Epithelial cell of proximal tubule (primary cell): ENCODE data around the gene DNAH2. TPM values are rescaled to one million over a fixed set of nuclear protein-coding genes. Genes with fewer than 3 reads are reported as not detected.

ENCODE experiments used
- DNase-seq: peaks from one replicate; pipeline ENCODE4 v3.0.0-alpha.2; 2011; ENCODE audit warnings: low read depth
- H3K4me3 ChIP-seq: 2 replicates; pipeline ENCODE4 v1.5.1; 2011; ENCODE audit warnings: low read depth, mild to moderate bottlenecking, low read length
- total RNA-seq: library from RNA; depleted of rRNA; stranded (reverse); fragments of >200 nt; gene quantifications from 2 replicates; pipeline ENCODE4 v1.2.3, GENCODE V29; 2015
- TF ChIP-seq, protein P1 (sequence below): conservative IDR thresholded peaks from 2 replicates; pipeline ENCODE4 v1.5.1; 2012; ENCODE audit warnings: low read depth, mild to moderate bottlenecking, low read length

Gene DNAH2
- total RNA-seq, 1 donor from 2014 or later = not detected

GRCh38 chr17:7707858-7708750 is 9.4 kb upstream of the DNAH2 start:
- DNase-seq = no peak
- TF ChIP-seq, protein P1, sequence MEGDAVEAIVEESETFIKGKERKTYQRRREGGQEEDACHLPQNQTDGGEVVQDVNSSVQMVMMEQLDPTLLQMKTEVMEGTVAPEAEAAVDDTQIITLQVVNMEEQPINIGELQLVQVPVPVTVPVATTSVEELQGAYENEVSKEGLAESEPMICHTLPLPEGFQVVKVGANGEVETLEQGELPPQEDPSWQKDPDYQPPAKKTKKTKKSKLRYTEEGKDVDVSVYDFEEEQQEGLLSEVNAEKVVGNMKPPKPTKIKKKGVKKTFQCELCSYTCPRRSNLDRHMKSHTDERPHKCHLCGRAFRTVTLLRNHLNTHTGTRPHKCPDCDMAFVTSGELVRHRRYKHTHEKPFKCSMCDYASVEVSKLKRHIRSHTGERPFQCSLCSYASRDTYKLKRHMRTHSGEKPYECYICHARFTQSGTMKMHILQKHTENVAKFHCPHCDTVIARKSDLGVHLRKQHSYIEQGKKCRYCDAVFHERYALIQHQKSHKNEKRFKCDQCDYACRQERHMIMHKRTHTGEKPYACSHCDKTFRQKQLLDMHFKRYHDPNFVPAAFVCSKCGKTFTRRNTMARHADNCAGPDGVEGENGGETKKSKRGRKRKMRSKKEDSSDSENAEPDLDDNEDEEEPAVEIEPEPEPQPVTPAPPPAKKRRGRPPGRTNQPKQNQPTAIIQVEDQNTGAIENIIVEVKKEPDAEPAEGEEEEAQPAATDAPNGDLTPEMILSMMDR = no peak
- H3K4me3 ChIP-seq = no peak overlapping the region

GRCh38 chr17:7709031-7709430 is 8.5 kb upstream of the DNAH2 start:
- H3K4me3 ChIP-seq = no peak overlapping the region
- DNase-seq = no peak
- TF ChIP-seq, protein P1 = no peak

- H3K4me3 ChIP-seq = no peak overlapping the region
- TF ChIP-seq, protein P1 = no peak
- DNase-seq = no peak
Measured at GRCh38 chr17:7710301-7710700, 7.2 kb upstream of the DNAH2 start.

DNA sequence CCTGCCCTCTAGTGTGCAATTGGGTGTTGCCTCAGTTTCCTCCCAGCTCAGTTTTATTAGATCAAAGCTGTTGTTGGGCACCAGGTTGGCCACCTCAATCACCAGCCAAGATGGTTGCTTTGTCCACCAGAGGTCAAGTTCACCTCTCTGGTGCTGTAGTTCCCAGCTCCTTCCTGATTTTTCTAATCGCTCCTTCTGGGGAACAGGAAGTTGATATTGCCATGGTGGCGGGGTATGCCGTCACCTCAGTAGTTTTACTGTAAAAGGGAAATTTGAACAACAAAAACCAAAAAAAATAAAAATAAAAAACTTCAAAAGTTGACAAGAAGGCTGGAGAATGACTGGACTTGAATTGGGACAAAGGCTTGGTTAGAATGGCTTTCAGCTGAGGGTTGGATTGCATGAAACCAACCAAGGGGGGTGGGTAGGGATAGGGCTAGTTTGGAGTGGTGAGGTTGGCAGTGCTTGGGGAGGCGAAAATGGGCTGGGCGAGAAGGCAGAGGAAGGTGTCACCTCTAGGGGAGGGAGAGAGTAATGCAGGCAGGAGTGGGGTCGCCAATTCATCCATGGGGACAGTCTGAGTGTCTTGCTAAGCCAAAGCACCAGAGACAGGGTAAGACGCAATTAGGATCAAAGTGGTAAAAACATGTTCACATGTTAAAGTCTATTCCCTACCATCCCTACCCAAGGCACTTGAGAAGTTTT is 6.3 kb upstream of the DNAH2 start:
- TF ChIP-seq, protein P1 = peak; percentile 17
- H3K4me3 ChIP-seq = no peak overlapping the region
- DNase-seq = no peak

DNA sequence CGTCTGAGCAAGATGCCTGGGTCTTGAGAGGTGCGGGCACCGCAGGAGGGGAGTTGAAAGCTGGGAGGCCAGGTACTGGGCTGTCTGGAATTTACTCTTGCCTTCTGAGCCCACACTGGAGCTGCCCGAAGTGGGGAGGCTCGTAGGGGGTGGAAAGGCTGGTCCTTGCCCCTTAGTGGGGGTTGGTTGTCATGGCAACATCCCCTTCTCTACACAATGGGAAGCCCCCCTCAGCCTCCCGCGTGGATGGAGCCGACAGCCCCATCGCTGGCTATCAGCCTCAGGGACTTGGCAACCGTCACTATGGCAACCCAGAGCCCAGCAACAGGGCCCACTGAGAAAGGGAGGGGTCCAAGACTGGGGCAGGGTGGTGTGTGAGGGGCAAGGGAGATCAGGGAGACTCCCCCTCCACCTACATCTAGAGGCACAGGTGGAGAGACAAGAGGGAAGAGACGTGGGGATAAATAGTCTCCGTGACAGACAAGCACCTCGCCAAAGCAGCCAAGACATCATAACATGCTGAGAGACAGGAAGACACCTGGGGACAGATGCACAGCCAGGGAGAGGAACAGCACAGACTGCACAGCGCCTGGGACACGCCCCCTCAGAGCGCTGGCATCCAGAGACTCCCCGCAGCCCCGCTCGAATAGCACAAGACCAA is 5.3 kb upstream of the DNAH2 start:
- no peak for DNase-seq
- no peak overlapping the region for H3K4me3 ChIP-seq
- TF ChIP-seq, protein P1 = no peak

- no peak for DNase-seq
- TF ChIP-seq, protein P1 = no peak
- no peak overlapping the region for H3K4me3 ChIP-seq
Measured at GRCh38 chr17:7713782-7714181, 3.8 kb upstream of the DNAH2 start.
